A549 treated with AZD9567 at 1 μM for 4 hours (cell line): Measurements from ENCODE around the gene KCNN4. TPM values are rescaled to one million over a fixed set of nuclear protein-coding genes. Genes with fewer than 3 reads are reported as not detected.

Source experiments
- total RNA-seq: library from RNA; stranded (reverse); fragments of 200-300 nt; extraction: Qiagen RNA extraction; gene quantifications from 5 replicates; pipeline ENCODE4 v1.2.3, GENCODE V29; 2022; ENCODE audit not compliant: insufficient read depth

The KCNN4 gene
- 29.1 to 47.0 TPM (median 45.0 TPM) in 5 replicates for total RNA-seq

DNA sequence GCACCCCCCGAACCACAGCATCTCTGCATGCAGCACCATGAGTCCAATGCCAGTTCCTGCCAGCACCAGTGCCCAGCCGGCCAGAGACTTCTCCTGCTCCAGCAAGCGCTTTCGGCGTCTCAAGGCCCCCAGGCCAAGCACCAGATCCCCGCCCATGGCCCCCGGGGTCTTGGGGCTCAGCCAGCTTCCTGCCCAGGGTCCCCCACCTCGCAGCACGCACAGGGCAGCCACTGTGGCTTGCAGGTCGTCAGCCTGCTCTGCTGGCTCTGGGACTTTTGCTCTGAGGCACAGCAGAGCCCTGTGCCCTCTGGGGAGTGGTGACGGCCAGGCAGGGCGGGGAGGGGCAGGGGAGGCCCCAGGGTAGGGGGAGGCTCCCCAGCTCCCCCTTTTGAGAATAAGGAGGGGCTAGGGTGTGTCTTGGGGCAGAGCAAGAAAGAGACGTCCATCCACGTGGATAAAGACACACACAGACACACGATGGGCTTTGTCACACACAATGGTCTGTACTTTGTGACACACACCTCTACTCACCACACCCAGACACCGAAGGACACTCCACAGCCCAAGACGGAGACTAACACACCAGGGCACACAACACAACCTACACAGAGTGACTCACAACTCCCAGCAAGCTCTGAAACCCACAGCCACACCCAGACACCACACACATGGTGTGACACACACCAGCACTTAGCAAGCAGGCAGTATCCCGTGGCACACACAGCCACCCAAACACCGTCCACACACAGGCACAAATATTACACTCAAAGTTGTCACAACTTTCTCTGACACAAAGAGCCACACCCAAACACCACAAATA lies at the start of gene KCNN4:
TSS of gene KCNN4 (minus strand) at position 268 of the 820 bp plus-strand sequence. CDS start at position 156, 112 bp downstream.

DNA sequence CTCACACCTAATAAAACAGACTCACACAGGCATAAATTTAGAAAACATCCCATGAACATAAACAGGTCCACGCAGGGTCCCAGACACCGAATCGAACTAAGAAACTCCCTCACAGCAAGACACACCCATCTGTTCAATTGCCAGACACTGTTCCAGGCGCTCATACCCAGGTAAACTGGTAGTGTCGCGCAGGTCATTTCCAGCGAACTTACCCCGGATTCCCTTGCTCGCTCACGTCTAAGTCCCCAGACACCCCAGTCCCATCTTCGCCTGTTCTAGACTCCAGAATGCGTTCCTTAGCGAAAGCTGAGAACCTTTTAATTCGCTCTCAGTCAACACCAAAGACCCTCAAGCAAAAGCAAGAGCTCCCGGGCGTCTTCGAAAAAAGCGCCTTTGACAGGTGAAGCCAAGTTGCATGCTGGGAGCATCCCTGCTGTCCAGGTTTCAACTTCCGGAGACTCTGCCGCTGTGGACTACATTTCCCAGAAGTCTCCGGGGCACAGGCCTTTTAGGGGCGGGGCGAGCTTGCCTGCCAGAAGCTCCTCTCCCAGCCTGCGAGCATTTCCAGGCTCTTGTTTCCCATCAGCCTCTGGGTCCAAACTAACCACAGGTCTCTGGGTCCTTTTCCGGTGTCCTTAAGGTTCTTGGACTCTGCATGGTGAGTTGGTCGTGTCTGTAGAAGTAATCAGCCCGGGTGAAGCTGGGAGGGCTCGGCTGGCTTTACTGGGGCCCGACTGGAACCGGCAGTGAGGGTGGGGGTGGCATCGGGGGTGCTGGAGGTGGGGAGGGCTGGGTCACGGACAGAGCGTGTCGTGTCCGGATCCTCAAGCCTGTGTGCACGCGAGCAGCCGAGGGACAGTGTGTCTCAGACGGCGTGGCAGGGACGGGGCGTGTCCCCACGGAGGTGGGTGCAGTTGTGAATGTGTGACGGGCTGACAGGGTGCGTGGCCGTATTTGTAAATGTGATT lies 46.3 kb upstream of the KCNN4 start, which contains the start of gene ZNF283:
TSS of gene ZNF283 (plus strand) at position 535 of the 968 bp plus-strand sequence. CDS start 6,184 bp downstream, outside the sequence.

DNA sequence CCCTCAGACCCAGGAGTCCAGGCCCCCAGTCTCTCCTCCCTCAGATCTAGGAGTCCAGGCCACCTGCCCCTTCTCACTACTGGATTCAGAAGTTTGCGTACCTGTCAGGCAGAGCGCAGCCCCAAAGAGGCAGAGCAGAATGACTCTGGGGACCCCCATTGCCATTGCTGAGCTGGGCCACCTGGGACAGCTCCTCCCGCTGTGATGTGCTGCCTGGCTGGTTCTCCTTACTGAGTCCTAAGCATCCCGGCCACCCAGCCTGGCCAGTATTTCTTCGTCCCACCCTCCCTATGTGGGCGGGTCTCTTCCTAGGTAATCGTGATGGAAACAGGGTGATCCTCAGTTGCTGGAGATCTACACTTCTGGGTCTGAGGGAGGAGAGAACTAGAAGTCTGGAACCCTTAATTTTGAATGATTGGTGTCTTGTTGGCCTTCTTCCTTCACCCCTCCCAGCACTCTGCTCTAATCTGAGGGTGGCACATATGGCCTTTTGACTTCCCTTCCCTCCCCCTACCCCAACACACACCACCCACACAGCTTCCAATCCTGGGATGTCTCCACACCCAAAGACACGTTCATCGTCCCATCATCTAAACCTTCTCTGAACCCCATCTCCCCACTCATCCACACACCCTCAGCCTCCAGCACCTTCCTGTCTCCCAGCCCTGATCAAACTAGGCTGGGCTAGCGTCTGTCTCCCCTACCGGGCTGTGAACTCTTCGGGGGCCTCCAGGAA lies 21.6 kb upstream of the KCNN4 start, which contains the start of gene LYPD5:
TSS of gene LYPD5 (minus strand) at position 232 of the 736 bp plus-strand sequence. CDS start at position 165, 67 bp downstream.

DNA sequence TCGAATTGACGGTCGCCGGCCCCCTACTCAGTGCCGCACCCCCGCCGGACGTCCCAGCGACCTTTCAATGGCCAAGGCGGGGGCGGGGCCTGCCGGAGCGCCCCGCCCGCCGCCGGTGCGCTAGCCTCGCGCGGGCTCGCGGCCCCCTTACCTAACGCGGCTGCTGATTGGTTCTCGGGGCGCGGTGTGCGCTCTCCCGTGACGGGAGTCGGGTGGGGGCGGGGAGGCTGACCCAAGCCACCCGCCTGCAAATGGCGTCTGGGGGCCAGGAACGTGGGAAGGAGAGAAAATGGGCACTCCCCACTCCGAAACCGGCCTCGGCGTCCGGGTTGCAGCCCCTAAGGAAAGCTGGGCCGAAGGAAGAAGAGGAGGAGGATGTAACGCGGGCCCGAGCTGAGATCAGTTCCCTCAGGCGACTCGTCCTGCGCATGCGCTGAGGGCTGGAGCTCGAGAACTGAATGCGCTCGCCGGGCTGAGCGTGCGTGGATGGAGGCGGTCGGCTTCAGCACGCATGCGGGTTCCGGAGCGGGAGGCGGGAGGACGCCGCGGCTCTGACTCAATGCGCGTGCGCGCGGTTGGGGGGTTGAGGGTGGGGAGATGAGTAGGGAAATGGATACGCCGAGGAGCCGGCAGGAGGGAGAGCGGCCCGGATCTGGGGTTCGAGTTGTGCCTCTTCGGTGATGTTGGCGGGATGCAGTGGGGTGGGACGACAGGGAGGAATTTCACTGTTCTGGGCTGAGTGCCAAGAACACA lies 26.1 kb downstream of the KCNN4 start, which contains the start of gene SMG9:
TSS of gene SMG9 (minus strand) at position 460 of the 753 bp plus-strand sequence. CDS start 4,221 bp downstream, outside the sequence.

Other genes with a start within 250 kb of the KCNN4 start
- 1.8 to 2.4 TPM (median 2.1 TPM) in 4 of 5 replicates, not detected in the other for gene ZNF575, start 247.8 kb downstream of the KCNN4 start, total RNA-seq
- 22.7 to 29.4 TPM (median 27.4 TPM) in 5 replicates for gene XRCC1, start 205.4 kb downstream of the KCNN4 start, total RNA-seq
- gene PINLYP, start 205.2 kb downstream of the KCNN4 start, total RNA-seq: 0.22 to 0.52 TPM (median 0.27 TPM) in 4 of 5 replicates, not detected in the other
- gene IRGQ, start 184.8 kb downstream of the KCNN4 start, total RNA-seq: 4.6 to 10.5 TPM (median 5.9 TPM) in 5 replicates
- 20.0 to 21.3 TPM (median 20.5 TPM) in 5 replicates for gene ZNF576, start 184.4 kb downstream of the KCNN4 start, total RNA-seq
- gene SRRM5, start 168.9 kb downstream of the KCNN4 start, total RNA-seq: 0.52 to 0.80 TPM (median 0.67 TPM) in 4 of 5 replicates, not detected in the other
- gene ZNF428, start 161.3 kb downstream of the KCNN4 start, total RNA-seq: 40.1 to 61.6 TPM (median 59.4 TPM) in 5 replicates
- 5.5 to 10.0 TPM (median 9.6 TPM) in 5 replicates for gene CADM4, start 141.1 kb downstream of the KCNN4 start, total RNA-seq
- gene PLAUR, start 110.8 kb downstream of the KCNN4 start, total RNA-seq: 62.1 to 69.9 TPM (median 69.1 TPM) in 5 replicates
- gene IRGC, start 64.9 kb downstream of the KCNN4 start, total RNA-seq: not detected in 5 replicates
- gene SMG9, start 26.0 kb downstream of the KCNN4 start, total RNA-seq: 50.2 to 64.4 TPM (median 56.7 TPM) in 5 replicates
- 0.07 to 0.30 TPM (median 0.17 TPM) in 4 of 5 replicates, not detected in the other for gene LYPD5, start 21.5 kb upstream of the KCNN4 start, total RNA-seq
- gene ZNF283, start 46.3 kb upstream of the KCNN4 start, total RNA-seq: 4.3 to 12.9 TPM (median 5.1 TPM) in 5 replicates
- gene ZNF404, start 103.0 kb upstream of the KCNN4 start, total RNA-seq: 0.20 to 0.45 TPM (median 0.31 TPM) in 4 of 5 replicates, not detected in the other
- gene ZNF45, start 154.3 kb upstream of the KCNN4 start, total RNA-seq: 9.3 to 20.4 TPM (median 10.4 TPM) in 5 replicates
- 0.30 to 0.65 TPM (median 0.47 TPM) in 4 of 5 replicates, not detected in the other for gene ZNF221, start 170.3 kb upstream of the KCNN4 start, total RNA-seq
- 2.1 to 5.6 TPM (median 2.5 TPM) in 5 replicates for gene ZNF155, start 203.2 kb upstream of the KCNN4 start, total RNA-seq
- 1.6 to 3.5 TPM (median 2.7 TPM) in 5 replicates for gene ZNF230, start 222.0 kb upstream of the KCNN4 start, total RNA-seq
- gene ZNF222, start 244.4 kb upstream of the KCNN4 start, total RNA-seq: 3.0 to 3.7 TPM (median 3.5 TPM) in 5 replicates